Measurements from ENCODE around the gene PCDH9.

The PCDH9 gene

GRCh38 chr13:67048084-67048820 is 181.9 kb downstream of the PCDH9 start:
- DNase-seq (ENCODE audit: low read depth in 1 of 2, low spot score in 1 of 2), result no peak

GRCh38 chr13:67045357-67045756 is 184.8 kb downstream of the PCDH9 start:
- no peak for DNase-seq (ENCODE audit: low read depth in 1 of 2, low spot score in 1 of 2)

DNA sequence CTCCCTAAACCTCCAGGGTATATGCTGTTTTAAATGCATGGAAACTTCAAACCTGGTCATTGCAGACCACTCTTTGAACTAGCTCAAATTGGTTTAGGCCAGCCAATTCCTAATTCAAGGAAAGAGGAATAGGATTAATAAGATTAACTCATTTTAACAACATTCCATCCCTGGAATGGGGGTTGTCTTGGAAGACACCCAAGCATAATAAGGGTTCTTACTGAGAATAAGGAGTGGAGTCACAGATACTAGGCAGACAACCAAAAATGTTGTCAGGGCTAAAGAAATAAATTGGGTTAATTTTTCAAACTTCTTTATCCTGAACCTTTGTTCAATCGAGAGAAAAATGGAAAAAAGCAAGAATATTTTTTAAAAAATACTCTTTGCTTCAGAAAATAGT is 186.2 kb downstream of the PCDH9 start:
- no peak for DNase-seq (ENCODE audit: low read depth in 1 of 2, low spot score in 1 of 2)

DNA sequence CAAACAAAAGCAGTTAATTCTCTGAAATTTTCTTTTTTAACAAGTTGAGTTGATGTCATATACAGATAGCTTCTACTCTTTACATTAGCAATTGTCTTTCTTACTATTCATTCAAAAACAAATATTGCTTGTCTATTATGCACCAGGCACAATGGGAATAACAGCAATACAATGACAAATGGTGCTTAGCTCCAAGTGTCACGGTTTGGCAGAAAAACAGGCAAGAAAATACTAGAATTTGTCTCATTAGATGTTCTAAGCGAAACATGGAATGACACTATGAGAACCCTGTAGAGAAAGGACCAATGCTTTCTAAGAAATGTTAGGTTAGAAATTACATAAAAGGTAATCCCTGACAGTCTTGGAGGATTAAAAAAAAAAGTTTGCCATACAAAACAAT is 187.6 kb downstream of the PCDH9 start:
- no peak for DNase-seq (ENCODE audit: low read depth in 1 of 2, low spot score in 1 of 2)

DNA sequence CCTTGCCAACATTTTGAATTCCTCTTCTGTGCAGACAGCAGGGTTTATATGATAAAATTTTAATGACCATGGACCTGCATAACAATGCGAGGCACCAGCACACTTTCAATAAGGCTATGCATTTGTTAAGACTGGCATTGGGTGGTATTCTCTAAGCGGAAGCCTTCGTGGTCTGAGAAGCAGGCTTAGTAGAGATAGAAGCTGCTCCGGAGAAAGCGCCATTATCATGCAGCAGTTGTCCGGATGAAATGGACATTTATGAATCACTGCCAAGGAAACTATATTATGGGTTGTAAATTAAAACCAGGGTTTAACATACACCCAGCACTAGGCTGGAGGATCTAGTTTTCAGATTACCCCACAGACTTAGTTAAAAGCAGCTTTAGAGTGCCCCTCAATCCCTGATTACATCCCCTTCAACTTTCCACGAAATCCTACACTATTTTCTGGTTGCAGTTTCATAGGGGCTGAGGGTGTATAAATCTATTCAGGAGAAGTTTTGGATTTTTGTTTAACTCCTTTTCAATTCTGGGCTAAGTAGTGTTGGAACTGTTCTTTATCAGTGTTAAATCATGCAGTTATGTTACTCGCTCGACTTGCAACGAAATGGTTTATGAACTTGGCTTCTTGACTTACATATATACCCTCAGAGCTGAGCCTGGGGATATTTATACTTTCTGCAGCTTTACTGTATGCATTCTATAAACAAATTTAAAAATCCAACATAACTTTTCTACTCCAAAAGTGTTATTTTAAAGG is 193.3 kb downstream of the PCDH9 start:
- no peak for DNase-seq (ENCODE audit: low read depth in 1 of 2, low spot score in 1 of 2)

DNA sequence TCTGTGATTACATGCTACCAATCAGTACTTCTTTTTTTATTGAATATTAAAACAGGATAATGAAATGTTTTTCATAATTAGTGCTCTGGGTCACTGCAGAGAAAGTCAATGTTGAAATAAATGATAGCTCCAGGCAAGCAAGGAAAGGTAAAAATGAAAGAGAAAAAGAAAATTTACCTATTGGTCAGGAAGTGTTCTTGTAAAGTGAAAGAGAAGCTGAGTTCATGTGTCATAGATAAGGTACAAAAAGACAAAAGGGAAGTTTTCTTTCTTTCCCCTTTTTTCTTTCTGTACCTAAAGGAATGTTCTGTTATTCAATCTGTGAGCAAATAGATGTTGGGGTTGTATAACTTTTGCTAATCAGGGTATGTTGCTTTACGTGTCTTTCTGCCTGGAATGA is 197.0 kb downstream of the PCDH9 start:
- no peak for DNase-seq (ENCODE audit: low read depth in 1 of 2, low spot score in 1 of 2)

GRCh38 chr13:67023130-67023876 is 206.8 kb downstream of the PCDH9 start:
- DNase-seq (ENCODE audit: low read depth in 1 of 2, low spot score in 1 of 2), result no peak

DNA sequence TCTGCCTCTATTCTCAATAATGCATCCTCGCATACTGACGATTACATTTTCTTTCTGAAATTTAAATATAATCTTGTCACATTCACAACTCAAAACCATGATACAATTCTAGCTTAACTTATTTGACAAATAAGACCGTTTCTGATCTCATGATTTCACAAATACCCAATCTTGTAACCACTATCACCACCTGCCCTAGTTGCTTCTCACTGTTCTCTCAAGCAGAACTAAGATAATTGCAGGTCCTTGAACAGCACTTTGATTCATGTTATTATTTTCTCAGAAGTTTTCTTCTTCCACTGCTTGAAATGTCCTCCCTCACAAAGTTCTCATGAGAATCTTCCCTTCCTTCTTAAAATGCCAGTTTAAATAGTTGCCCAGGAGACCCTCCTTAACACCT is 211.4 kb downstream of the PCDH9 start:
- no peak for DNase-seq (ENCODE audit: low read depth in 1 of 2, low spot score in 1 of 2)

GRCh38 chr13:67017276-67017675 is 212.9 kb downstream of the PCDH9 start:
- DNase-seq (ENCODE audit: low read depth in 1 of 2, low spot score in 1 of 2), result no peak

DNA sequence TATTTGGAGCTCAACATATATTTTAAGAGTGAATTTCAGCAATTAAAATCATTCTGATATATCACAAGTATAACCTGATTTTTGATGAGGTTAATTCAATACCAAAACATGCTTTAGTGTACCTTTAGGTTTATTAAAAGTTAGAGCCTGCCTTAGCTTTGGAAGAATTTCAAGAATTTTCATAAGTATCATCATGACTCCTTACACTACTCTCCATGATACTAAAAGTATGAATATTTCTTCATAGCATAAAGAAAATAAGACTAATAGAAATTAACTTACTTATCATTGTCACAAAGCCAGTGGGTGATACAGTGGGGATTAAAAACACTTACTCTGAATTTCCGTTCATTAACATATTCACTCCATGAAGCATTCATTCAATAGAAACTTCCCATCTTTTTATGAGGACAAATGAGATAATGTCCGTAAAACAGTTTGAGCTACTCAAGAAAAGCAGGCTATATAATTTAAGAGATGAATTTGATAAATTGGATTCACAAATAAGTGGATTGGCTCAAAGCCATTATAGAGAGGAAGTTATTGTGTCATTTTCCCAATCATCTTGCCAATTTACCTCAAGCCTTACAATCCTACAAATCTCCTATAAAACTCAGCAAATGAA is 214.0 kb downstream of the PCDH9 start:
- no peak for DNase-seq (ENCODE audit: low read depth in 1 of 2, low spot score in 1 of 2)

DNA sequence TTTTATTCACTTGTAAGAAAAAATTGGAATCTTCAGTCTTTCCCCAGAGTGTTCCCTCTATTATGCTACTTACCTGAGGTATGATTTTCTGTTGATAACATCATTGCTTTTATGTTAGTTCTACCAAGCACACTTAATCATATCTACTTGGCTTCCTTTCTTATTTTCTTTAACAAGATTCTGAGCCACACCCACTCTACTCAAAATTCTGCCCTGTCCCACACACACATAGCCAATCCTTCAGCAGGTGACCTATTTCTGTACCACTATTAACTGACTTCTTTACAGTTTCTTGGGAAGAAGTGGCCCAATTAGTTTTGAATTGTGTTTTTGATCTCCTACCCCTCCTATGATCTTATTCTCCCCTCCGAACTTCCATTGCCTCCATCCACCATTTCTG is 215.7 kb downstream of the PCDH9 start:
- DNase-seq (ENCODE audit: low read depth in 1 of 2, low spot score in 1 of 2), result no peak

DNA sequence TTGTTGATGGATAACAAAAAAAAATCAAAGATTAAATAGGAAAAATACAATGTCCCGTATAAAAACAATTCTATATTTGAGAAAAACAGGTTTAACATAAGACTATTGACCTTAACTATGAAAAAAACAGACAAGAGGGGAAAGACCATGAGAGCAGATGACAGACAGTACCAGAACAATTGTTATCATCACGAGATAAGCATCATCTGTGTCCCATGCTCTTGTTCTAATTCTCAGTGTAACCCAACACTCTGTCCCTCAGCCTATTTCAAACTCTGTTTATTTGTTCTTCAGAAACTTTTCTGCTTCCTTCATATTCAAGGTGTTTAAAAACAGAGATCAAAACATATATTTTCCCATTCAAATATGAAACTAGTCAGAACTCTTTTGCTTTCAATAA is 216.4 kb downstream of the PCDH9 start:
- no peak for DNase-seq (ENCODE audit: low read depth in 1 of 2, low spot score in 1 of 2)

DNA sequence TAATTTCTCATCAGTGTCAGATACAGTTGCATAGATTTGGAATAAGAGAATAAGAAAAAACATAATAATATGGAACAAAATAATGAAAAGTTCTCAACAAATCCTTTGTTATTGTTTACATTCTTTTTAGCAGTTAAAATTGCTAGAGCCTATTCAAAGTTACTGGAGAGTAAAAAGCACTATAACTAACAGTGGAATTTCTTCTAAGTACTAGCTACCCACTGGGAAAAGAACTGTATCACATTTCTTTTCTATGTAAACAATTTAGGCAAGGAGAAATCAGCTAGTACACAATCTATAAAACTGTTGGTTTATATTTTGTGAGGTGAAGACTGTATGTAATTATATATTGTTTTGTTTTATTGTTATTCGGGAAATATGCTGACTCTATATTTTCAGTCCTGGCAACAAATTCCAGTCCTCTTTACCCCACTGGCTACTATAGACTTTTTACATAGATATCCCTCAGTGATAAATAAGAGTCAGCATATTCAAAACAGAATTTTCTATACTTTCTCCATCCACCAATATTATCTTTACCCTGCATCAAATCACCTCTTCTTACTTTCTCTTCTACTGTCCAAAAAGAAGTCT is 222.0 kb downstream of the PCDH9 start:
- DNase-seq (ENCODE audit: low read depth in 1 of 2, low spot score in 1 of 2), result no peak

- no peak for DNase-seq (ENCODE audit: low read depth in 1 of 2, low spot score in 1 of 2)
Measured at GRCh38 chr13:67004511-67004910, 225.6 kb downstream of the PCDH9 start.

DNA sequence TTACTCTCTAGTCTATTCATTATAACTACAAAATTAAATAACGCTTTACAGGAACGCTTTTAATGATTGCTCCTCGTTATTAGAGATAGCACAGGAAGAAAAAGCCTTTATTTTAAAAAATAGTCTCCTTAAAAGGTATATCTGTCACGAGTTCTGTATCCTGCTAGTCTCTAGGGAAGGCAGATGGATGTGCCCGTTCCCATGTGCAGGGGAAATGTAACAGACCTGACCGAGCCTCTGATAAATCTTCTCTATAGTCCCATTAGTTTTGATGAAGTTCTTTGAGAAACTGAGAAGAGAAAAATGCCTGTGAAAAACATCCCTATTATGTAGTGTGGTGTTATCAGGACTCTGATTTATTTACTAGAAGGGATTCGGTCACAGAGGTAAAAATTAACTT is 226.4 kb downstream of the PCDH9 start:
- DNase-seq (ENCODE audit: low read depth in 1 of 2, low spot score in 1 of 2), result no peak

- no peak for DNase-seq (ENCODE audit: low read depth in 1 of 2, low spot score in 1 of 2)
Measured at GRCh38 chr13:67001363-67001762, 228.8 kb downstream of the PCDH9 start.

GRCh38 chr13:66996503-66996902 is 233.6 kb downstream of the PCDH9 start:
- no peak for DNase-seq (ENCODE audit: low read depth in 1 of 2, low spot score in 1 of 2)

DNA sequence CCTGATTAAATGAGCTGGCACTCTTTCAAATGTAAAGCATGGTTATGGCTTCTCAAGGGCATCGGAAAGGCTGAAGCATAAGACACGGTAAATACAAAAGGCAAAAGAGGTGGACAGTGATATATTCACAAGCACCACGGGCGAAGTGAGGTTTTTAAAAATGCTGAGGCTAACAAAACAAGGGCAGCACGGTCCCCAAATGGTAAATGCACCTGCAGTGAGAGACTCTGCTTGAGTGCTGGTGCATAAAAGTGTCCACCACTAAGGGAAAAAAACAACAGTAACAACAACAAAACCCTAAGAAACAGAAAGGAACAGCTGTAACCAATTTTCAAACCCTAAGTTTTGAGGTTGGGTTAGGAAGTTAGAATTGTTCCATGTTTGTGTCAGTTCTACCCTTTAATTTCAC is 234.9 kb downstream of the PCDH9 start:
- no peak for DNase-seq (ENCODE audit: low read depth in 1 of 2, low spot score in 1 of 2)

- no peak for DNase-seq (ENCODE audit: low read depth in 1 of 2, low spot score in 1 of 2)
Measured at GRCh38 chr13:66994517-66995202, 235.5 kb downstream of the PCDH9 start.

DNA sequence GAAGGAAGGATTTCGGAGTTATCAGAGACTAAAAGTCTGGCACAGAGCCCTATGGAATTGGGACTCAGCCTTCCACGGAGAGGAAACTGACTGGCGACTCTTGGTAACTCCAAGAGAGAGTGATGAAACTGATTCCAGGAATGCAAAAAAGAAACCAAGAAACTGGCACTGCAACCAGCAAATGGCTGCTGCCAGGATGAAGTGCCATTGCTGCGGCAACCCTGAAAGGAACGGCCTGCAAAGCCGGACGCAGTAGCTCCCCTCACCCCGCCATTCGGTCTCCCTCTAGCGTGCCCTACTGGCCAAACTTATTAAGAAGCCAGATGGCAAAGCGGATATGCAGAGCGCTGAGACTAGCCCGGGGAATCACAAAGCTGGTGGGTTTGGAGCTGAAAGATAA is 236.0 kb downstream of the PCDH9 start:
- peak in 1 of 2 donors; percentile 1 for DNase-seq (ENCODE audit: low read depth in 1 of 2, low spot score in 1 of 2)

DNA sequence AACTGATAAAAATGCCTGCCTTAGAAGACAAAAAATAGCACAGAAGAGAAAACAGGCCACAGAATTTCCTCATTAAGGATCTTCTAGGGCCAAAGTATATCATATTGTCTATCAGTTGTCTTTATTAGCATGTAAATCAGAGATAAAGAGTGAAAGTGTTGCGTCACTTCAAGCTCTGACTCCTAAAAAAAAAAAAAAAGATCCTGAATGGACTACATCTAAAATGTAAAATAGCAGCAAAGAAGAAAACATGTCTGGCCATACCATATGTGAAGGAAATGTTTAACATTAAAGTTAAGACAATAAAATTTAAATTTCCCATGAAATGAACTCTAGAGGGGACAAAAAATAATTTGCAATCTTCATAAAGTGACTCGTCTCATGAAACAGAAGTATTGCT is 237.4 kb downstream of the PCDH9 start:
- DNase-seq (ENCODE audit: low read depth in 1 of 2, low spot score in 1 of 2), result no peak
